Measurements from ENCODE around the gene RBM14. TPM values are rescaled to one million over a fixed set of nuclear protein-coding genes. Genes with fewer than 3 reads are reported as not detected.
A peak's percentile ranks its signal among the peaks of the same experiment; 100 is the strongest.
"Not testable (repeated sequence)": the region's sequence is repeated elsewhere in the genome, so short reads cannot be mapped to it uniquely, and the experiment has no call there.

RBM14 gene
- polyA plus RNA-seq, 1 donor (not counting 4 experiments of a cell fraction or from before 2014, with no cell fraction given), result 16.6 TPM

DNA sequence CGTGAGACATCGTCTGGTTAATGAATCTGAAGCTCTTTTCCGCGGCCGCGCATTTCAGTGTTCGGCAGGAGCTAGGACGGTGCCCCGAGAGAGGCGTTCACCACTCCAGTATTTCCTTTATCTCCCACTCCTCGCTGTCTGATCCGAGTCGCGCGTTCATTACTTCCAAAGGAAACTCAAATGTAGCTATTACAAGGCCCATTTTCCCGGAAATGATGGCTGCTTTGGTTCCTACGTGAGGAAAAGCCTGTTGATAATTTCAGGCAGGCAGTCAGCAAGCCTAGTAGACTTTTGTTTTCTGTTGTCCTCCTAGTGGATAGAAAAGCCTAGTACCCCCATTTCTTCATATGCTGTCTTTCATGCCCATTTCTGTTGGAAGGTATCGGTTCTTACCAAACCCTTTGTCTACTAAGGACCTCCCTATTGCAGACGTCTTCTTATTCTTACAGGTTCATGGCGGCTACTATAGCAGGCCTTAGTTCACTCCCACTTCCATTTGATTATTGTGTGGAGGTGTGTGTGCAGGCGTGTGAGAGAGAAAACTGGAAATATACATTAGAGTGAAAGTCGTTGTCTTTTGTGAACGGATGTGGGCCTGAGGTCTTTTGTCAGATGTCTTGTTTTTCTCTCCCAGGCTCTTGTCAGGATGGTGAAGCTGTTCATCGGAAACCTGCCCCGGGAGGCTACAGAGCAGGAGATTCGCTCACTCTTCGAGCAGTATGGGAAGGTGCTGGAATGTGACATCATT, 22.8 kb downstream of the RBM14 start:
- H3K36me3 ChIP-seq (ENCODE audit: control insufficient read depth in 2 of 2, extremely low read depth in 1 of 2, insufficient read depth in 2 of 2, low read length in 2 of 2), result peaks cover 17 to 42% of the 10 kb centered on the region in 2 experiments

GRCh38 chr11:66639814-66640340, 23.4 kb downstream of the RBM14 start:
- H4K20me1 ChIP-seq (ENCODE audit: control insufficient read depth, extremely low read depth, insufficient read depth, low read length), result peaks cover 46% of the 10 kb centered on the region
- H3K9me3 ChIP-seq (ENCODE audit: control insufficient read depth, low read depth, low read length); H3K27ac ChIP-seq (ENCODE audit: control insufficient read depth, insufficient read depth, low read length); H3K9me1 ChIP-seq (ENCODE audit: control insufficient read depth, extremely low read depth, insufficient read depth, low read length); FAIRE-seq; dilution Hi-C loops (cut with MboI; ENCODE audit: extremely low pct_ligation_motif_present, low sequenced_read_pairs); H2AFZ ChIP-seq (ENCODE audit: control insufficient read depth, low read length); H3K27me3 ChIP-seq (ENCODE audit: control insufficient read depth, extremely low read depth, insufficient read depth, low read length); DNase-seq (ENCODE audit: low read depth, low spot score): not testable (repeated sequence)
- peak overlapping the region; percentile 63 to 88 (median 70) for H3K4me3 ChIP-seq (ENCODE audit: control insufficient read depth in 2 of 3, extremely low read depth in 1 of 3, insufficient read depth in 2 of 3, low read depth in 1 of 3, low read length in 3 of 3)
- peak overlapping the region; percentile 93 for H3K4me2 ChIP-seq (ENCODE audit: control insufficient read depth, extremely low read depth, insufficient read depth, low read depth, low read length)
- peaks cover 19 to 45% of the 10 kb centered on the region in 2 experiments for H3K36me3 ChIP-seq (ENCODE audit: control insufficient read depth in 2 of 2, extremely low read depth in 1 of 2, insufficient read depth in 2 of 2, low read length in 2 of 2)
- H3K4me1 ChIP-seq (ENCODE audit: control insufficient read depth, extremely low read depth, insufficient read depth, low read length), result peaks cover 50% of the 10 kb centered on the region
- peak overlapping the region; percentile 12 for H3K9ac ChIP-seq (ENCODE audit: control insufficient read depth, extremely low read depth, insufficient read depth, low read length)
- H3K79me2 ChIP-seq (ENCODE audit: control insufficient read depth, insufficient read depth, low read length), result peaks cover 94% of the 10 kb centered on the region

More for the DNA sequence above, 22.8 kb downstream of the RBM14 start:
- no peak for TF ChIP-seq EZH2 (IDR thresholded peaks at IDR 0.05; ENCODE audit: low read length)
- no peak for TF ChIP-seq CTCF (optimal IDR thresholded peaks at IDR 0.05 in 1 of 3, IDR thresholded peaks at IDR 0.05 in 1 of 3, conservative IDR thresholded peaks at IDR 0.05 in 1 of 3; ENCODE audit: extremely low read depth in 1 of 3, insufficient read depth in 2 of 3, low read length in 3 of 3)
- no peak for DNase-seq (ENCODE audit: low read depth, low spot score)
- Histone ChIP-seq H3K4me1 (ENCODE audit: control insufficient read depth, extremely low read depth, insufficient read depth, low read length) (peaks cover 50% of the 10 kb centered on the region), H3K4me3 (ENCODE audit: control insufficient read depth in 2 of 3, extremely low read depth in 1 of 3, insufficient read depth in 2 of 3, low read depth in 1 of 3, low read length in 3 of 3) (peak overlapping the region; percentile 63 to 88 (median 70)), H3K27me3 (ENCODE audit: control insufficient read depth, extremely low read depth, insufficient read depth, low read length) (no peaks in the 10 kb centered on the region), H4K20me1 (ENCODE audit: control insufficient read depth, extremely low read depth, insufficient read depth, low read length) (peaks cover 46% of the 10 kb centered on the region), H3K27ac (ENCODE audit: control insufficient read depth, insufficient read depth, low read length) (peak overlapping the region; percentile 92), H3K79me2 (ENCODE audit: control insufficient read depth, insufficient read depth, low read length) (peaks cover 94% of the 10 kb centered on the region), H3K9ac (ENCODE audit: control insufficient read depth, extremely low read depth, insufficient read depth, low read length) (peak overlapping the region; percentile 97), H3K9me3 (ENCODE audit: control insufficient read depth, low read depth, low read length) (no peaks in the 10 kb centered on the region), H2AFZ (ENCODE audit: control insufficient read depth, low read length) (no peak overlapping the region), H3K4me2 (ENCODE audit: control insufficient read depth, extremely low read depth, insufficient read depth, low read depth, low read length) (peak overlapping the region; percentile 93), H3K9me1 (ENCODE audit: control insufficient read depth, extremely low read depth, insufficient read depth, low read length) (peaks cover 6% of the 10 kb centered on the region)
- dilution Hi-C loops (cut with MboI; ENCODE audit: extremely low pct_ligation_motif_present, low sequenced_read_pairs), result no loop called here
- FAIRE-seq, result no peak

Data from keratinocyte (primary cell).